ENCODE results near the gene TFPI2. TPM values are rescaled to one million over a fixed set of nuclear protein-coding genes. Genes with fewer than 3 reads are reported as not detected.
A peak's percentile ranks its signal among the peaks of the same experiment; 100 is the strongest.

The TFPI2 gene
- total RNA-seq, 8 experiments from 2014 or later: 0.23 to 4,336 (median 16.4) TPM

DNA sequence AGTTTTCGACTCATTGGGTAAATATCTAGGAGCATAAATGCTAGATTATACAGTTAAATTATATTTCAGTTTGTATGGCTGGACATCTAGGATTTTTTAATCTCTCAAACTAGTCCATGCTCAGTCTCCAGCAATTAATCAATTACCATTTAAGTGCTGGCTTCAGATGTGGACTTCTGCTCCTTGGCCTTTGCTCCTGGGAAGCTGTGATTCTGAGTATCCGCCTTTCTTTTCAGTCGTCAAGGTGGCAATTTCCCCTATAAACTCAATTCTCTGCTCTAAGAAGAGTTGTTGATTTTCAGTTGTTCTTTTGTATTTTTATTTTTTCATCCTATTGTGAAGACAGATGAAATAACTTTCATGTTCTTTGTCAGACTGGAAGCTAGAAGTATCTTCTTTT lies 23.7 kb downstream of the TFPI2 start:
- H3K4me1 ChIP-seq (replicated peaks in 1 of 2): no peaks in the 10 kb centered on the region
- ATAC-seq (replicated peaks in 6 of 8): no peak
- 59 to 100% (median 80%) methylated on average over 2 to 3 of the region's 3 CpGs for WGBS, 10 experiments
- no peak overlapping the region for H3K27ac ChIP-seq
- in situ Hi-C loops (cut with MboI; ENCODE audit: low pct_unique_long_range_greater_than_20kb in 2 of 9, low sequenced_read_pairs in 9 of 9, unreplicated experiment in 9 of 9): no loop called here
- H3K4me3 ChIP-seq: no peak overlapping the region

DNA sequence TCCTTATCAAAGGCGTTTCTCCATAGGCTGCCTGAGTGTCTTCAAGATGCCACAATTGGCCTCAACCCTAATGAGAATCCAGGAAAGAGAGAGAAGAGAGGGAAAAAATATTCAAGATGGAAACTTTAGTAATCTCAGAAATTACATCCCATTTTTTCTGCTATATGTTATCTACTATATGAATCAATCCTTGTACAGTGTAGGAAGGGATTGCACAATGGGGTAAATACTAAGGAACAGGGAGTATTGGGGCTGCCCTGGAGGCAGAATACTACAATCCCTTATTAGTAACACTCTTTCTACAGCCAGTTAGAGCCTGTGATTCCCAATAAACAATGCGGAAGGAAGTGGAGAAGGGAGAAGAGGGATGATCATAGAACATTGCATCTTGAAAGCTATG lies 27.9 kb downstream of the TFPI2 start:
- in situ Hi-C loops (cut with MboI; ENCODE audit: low pct_unique_long_range_greater_than_20kb in 2 of 9, low sequenced_read_pairs in 9 of 9, unreplicated experiment in 9 of 9): no loop called here
- 43 to 100% (median 100%) methylated on average over 1 to 2 of the region's 2 CpGs; no CpG with 5 or more reads in 1 of the 10 experiments for WGBS, 10 experiments
- H3K4me3 ChIP-seq: no peak overlapping the region
- no peak for ATAC-seq (replicated peaks in 6 of 8)
- H3K4me1 ChIP-seq (replicated peaks in 1 of 2): no peaks in the 10 kb centered on the region
- no peak overlapping the region for H3K27ac ChIP-seq

DNA sequence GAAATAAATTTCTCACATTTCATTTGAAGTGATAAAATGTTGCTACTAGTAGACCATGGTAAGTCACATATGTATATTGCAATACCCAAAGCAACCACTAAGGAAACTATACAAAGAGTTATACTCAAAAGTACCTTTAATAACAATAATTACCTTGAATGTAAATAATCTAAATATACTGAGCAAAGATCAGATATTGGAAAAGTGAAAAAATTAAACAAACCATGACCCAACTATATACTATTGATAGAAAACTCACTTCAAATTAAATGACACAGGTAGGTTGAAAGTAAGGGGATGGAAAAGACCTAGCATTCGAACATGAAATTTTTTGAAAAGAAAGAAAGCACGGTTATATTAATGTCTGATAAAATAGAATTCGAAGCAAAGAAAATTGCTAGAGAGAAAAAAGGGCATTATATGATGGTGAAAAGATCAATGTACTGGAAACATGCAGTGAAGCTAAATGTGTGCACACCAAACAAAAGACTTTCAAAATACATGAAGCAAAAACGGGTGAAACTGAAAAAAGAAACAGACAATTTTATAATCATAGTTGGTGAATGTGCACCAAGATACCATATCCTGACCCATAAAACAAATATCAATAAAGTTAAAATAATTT lies 29.1 kb downstream of the TFPI2 start:
- no peak for ATAC-seq (replicated peaks in 6 of 8)
- in situ Hi-C loops (cut with MboI; ENCODE audit: low pct_unique_long_range_greater_than_20kb in 2 of 9, low sequenced_read_pairs in 9 of 9, unreplicated experiment in 9 of 9): no loop called here
- Histone ChIP-seq H3K27ac (no peak overlapping the region), H3K4me3 (no peak overlapping the region), H3K4me1 (replicated peaks in 1 of 2) (no peaks in the 10 kb centered on the region)
- 43 to 90% (median 76%) methylated on average over 3 to 4 of the region's 4 CpGs for WGBS, 10 experiments

DNA sequence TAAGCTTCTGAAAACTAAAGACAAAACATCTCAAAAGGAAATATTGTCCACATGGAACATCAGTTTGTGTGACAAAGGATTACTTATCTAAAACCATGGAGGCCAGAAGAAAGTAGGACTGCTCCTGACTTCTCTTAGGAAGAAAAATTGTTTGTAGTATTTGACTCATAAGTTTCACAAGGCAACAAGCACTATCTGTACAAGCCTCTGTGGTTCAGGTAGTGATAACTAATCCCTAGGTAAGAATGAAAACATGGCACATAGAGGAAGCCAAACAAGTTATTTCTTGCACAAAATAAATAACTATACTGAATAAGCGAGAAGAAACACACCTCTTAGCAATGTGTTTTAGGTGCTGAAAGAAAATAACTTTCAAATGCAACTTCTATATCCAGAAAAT lies 30.3 kb downstream of the TFPI2 start:
- in situ Hi-C loops (cut with MboI; ENCODE audit: low pct_unique_long_range_greater_than_20kb in 2 of 9, low sequenced_read_pairs in 9 of 9, unreplicated experiment in 9 of 9): no loop called here
- ATAC-seq (replicated peaks in 6 of 8): no peak
- H3K4me1 ChIP-seq (replicated peaks in 1 of 2): no peaks in the 10 kb centered on the region
- 71 to 100% (median 91%) methylated on average over 1 of the region's 1 CpG; no CpG with 5 or more reads in 2 of the 10 experiments for WGBS, 10 experiments
- no peak overlapping the region for H3K27ac ChIP-seq
- no peak overlapping the region for H3K4me3 ChIP-seq

DNA sequence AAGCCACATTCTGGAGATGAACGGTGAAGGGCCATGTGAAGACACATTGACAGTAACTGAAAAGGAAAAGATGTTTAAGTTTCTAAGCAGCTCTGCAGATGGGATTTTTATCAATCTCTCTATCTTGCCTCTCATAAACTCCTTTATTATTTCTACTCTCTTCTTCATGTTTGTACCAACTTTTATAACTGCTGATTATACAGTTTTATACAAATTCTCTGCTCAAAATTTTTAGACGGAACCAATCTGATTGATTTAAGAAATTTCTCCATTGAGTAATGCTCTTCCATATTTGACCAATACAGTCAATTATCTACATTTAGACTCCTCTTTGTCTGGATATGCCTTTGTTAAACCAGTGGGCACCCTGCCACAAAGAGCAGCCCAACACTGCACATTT lies 31.7 kb downstream of the TFPI2 start:
- no peaks in the 10 kb centered on the region for H3K4me1 ChIP-seq (replicated peaks in 1 of 2)
- WGBS, 10 experiments: 76 to 100% (median 92%) methylated on average over 1 to 2 of the region's 2 CpGs; no CpG with 5 or more reads in 1 of the 10 experiments
- no peak overlapping the region for H3K27ac ChIP-seq
- H3K4me3 ChIP-seq: no peak overlapping the region
- no peak for ATAC-seq (replicated peaks in 6 of 8)
- in situ Hi-C loops (cut with MboI; ENCODE audit: low pct_unique_long_range_greater_than_20kb in 2 of 9, low sequenced_read_pairs in 9 of 9, unreplicated experiment in 9 of 9): no loop called here

DNA sequence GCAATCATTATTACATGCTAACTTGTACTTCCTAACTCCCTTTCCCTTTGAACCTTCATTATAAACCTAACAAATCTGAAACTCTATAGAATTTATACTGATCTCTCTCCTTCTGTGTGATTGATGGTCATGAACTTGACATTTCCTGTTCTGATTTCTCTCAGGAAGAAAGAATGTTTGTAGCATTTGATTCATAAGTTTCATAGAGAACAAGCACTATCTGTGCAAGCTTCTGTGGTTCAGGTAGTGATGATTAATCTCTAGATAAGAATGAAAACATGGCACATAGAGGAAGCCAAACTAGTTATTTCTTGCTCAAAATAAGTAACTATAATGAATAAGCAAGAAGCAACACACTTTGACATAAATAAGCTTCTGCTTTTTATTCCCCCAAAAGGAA lies 34.2 kb downstream of the TFPI2 start:
- ATAC-seq (replicated peaks in 6 of 8): no peak
- in situ Hi-C loops (cut with MboI; ENCODE audit: low pct_unique_long_range_greater_than_20kb in 2 of 9, low sequenced_read_pairs in 9 of 9, unreplicated experiment in 9 of 9): no loop called here
- H3K27ac ChIP-seq: no peak overlapping the region
- H3K4me1 ChIP-seq (replicated peaks in 1 of 2): no peaks in the 10 kb centered on the region
- H3K4me3 ChIP-seq: no peak overlapping the region

DNA sequence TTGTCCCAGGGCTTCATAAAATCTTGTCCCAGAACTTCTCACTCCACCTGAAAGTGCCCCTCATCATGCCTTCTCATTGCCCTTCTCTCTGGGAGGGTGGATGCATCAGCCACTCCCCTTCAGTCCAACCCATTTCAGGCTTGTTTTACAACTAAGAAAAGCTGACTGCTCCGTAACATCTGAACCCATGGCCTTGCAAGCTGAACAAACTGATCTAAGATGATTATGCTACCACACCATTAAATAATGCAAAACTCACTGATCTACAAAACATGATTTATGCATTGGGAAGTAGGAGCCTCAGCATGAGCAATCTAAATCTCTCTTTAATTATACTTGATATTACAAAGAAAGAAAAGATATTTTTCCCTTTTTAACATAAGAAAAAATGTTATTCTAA lies 34.8 kb downstream of the TFPI2 start:
- 0 to 100% (median 71%) methylated on average over 1 of the region's 1 CpG; no CpG with 5 or more reads in 4 of the 10 experiments for WGBS, 10 experiments
- no peak overlapping the region for H3K4me3 ChIP-seq
- in situ Hi-C loops (cut with MboI; ENCODE audit: low pct_unique_long_range_greater_than_20kb in 2 of 9, low sequenced_read_pairs in 9 of 9, unreplicated experiment in 9 of 9): no loop called here
- ATAC-seq (replicated peaks in 6 of 8): peak in 3 of 8 experiments; percentile 43 to 61 (median 55)
- H3K4me1 ChIP-seq (replicated peaks in 1 of 2): no peaks in the 10 kb centered on the region
- H3K27ac ChIP-seq: no peak overlapping the region

DNA sequence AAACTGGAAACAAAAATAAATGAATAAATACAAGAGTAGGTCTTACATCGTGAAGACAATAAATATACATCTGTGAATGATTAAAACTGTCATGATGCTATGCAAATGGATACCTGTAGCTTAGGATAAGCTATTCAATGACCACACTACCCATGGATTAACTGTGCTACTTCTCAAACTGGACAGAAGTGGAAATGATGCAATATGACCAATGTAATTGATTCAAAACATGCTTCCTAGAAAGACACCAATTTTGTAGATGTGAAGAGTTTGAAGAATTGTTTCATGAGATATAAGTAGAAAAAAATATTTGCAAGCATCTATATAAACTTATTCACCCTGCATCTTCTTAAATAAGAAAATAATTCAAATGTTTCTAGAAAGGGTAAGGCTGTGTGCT lies 36.1 kb downstream of the TFPI2 start:
- WGBS, 10 experiments: 20 to 100% (median 89%) methylated on average over 1 of the region's 1 CpG; no CpG with 5 or more reads in 2 of the 10 experiments
- in situ Hi-C loops (cut with MboI; ENCODE audit: low pct_unique_long_range_greater_than_20kb in 2 of 9, low sequenced_read_pairs in 9 of 9, unreplicated experiment in 9 of 9): no loop called here
- no peak for ATAC-seq (replicated peaks in 6 of 8)

DNA sequence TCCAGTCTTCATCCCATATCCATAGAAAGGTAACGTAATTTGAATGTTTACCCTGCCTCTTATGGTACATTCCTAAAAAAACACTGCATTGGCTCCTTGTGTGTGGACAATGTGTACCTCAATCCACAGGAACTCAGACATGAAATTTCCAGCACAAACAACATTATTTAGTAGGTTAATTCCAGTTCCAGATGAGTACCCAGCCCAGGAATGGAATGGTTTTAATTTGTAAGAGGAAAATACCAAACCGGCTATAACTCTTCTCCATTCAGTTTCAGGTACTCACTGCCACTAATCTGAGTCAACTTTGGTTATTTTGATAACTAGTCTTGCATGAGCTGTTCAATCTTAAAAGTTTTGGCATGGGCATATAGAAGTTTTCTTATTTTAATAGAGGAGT lies 39.0 kb downstream of the TFPI2 start:
- Histone ChIP-seq H3K27ac (no peak overlapping the region), H3K4me3 (no peak overlapping the region), H3K4me1 (replicated peaks in 1 of 2) (no peaks in the 10 kb centered on the region)
- in situ Hi-C loops (cut with MboI; ENCODE audit: low pct_unique_long_range_greater_than_20kb in 2 of 9, low sequenced_read_pairs in 9 of 9, unreplicated experiment in 9 of 9): no loop called here
- ATAC-seq (replicated peaks in 6 of 8): no peak
- WGBS, 10 experiments: 71 to 100% (median 90%) methylated on average over 1 to 2 of the region's 2 CpGs; no CpG with 5 or more reads in 1 of the 10 experiments

More for the DNA sequence above, 36.1 kb downstream of the TFPI2 start:
- Histone ChIP-seq H3K4me1 (replicated peaks in 1 of 2) (no peaks in the 10 kb centered on the region), H3K4me3 (no peak overlapping the region), H3K27ac (no peak overlapping the region)

DNA sequence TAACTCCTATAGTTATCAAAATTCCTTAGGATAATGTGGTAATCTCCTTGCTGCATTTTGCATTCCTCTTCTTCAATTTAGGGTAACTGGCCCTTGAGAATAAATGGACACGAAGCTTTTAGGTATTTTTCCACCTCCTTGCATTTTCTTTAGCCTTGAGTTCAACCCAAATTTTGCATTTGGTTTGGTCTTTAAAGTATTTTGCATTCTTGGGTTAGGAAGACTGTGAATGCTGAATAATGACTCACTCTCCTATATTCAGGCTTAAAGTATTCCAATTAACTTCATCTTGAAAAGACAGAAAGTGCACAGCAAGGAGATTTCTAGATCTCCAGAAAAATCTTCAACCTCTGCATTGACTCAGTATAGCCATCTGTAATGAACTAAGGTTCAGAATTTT lies 47.3 kb downstream of the TFPI2 start:
- in situ Hi-C loops (cut with MboI; ENCODE audit: low pct_unique_long_range_greater_than_20kb in 2 of 9, low sequenced_read_pairs in 9 of 9, unreplicated experiment in 9 of 9): no loop called here
- WGBS, 10 experiments: 0 to 83% (median 32%) methylated on average over 1 of the region's 1 CpG; no CpG with 5 or more reads in 1 of the 10 experiments

DNA sequence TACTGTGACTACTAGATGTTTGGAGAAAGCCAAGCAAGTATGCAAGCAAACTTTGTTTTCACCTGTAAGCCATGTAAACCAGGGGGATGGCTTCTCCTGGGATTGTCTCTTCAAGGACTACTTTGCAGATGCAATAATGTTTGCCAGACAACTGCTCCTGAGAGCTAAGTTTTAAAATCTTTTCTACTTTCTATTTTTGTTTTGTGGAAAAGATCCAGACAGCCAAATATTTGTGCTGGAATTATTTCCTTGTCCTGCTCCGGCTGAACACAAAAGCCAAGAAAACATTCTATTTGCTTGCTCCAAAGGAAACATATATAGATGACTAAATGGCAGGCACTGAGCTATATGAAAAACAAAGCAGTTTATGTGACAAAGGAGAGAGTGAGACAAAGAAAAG lies 51.6 kb downstream of the TFPI2 start:
- in situ Hi-C loops (cut with MboI; ENCODE audit: low pct_unique_long_range_greater_than_20kb in 2 of 9, low sequenced_read_pairs in 9 of 9, unreplicated experiment in 9 of 9): no loop called here
- no peaks in the 10 kb centered on the region for H3K4me1 ChIP-seq (replicated peaks in 1 of 2)
- H3K27ac ChIP-seq: no peak overlapping the region
- WGBS, 10 experiments: 20 to 100% (median 71%) methylated on average over 1 of the region's 1 CpG; no CpG with 5 or more reads in 1 of the 10 experiments
- ATAC-seq (replicated peaks in 6 of 8): no peak
- H3K4me3 ChIP-seq: no peak overlapping the region

More for the DNA sequence above, 47.3 kb downstream of the TFPI2 start:
- no peak overlapping the region for H3K4me3 ChIP-seq
- ATAC-seq (replicated peaks in 6 of 8): peak in 3 of 8 experiments; percentile 85 to 92 (median 91)
- no peak overlapping the region for H3K27ac ChIP-seq
- H3K4me1 ChIP-seq (replicated peaks in 1 of 2): no peaks in the 10 kb centered on the region

DNA sequence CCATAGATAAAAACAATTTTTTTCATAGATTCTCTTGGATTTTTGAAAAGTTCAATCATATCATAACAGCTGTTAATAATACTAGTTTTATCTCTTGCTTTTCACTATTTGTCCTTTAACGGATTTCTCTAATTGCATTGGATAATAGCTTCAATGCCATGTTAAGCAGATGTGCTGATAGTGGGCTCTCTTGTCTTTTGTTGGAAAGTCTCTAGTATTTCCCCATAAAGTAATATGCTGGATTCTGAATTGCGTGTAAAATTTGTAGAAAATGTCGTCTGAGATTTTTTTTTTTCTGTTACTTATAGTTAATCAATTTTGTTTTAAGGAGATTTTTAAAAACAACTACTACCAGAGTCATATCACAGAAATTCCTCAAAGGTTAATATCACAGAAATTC lies 53.3 kb downstream of the TFPI2 start:
- Histone ChIP-seq H3K4me1 (replicated peaks in 1 of 2) (no peaks in the 10 kb centered on the region), H3K4me3 (no peak overlapping the region), H3K27ac (no peak overlapping the region)
- 74 to 100% (median 90%) methylated on average over 1 to 3 of the region's 3 CpGs for WGBS, 10 experiments
- no peak for ATAC-seq (replicated peaks in 6 of 8)
- in situ Hi-C loops (cut with MboI; ENCODE audit: low pct_unique_long_range_greater_than_20kb in 2 of 9, low sequenced_read_pairs in 9 of 9, unreplicated experiment in 9 of 9): no loop called here

DNA sequence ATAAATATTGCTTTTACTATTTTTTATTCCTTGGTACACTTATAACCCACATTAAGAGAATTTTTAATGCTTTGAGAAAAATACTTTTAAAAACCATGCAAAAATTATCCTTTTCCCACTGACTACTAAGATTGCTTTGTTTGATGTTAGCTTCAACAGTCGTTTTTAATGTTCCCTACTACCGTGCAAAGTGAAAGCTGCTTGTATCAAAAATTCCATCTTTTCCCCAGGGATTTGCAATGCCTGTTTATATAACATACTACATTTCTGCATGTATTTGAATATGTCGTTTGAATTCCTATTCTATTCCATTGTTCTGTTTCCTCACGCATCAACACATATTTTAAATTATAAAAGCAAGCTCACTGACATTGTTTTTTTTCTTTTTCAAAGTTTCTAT lies 54.4 kb downstream of the TFPI2 start:
- Histone ChIP-seq H3K27ac (no peak overlapping the region), H3K4me3 (no peak overlapping the region), H3K4me1 (replicated peaks in 1 of 2) (no peaks in the 10 kb centered on the region)
- ATAC-seq (replicated peaks in 6 of 8): peak in 3 of 8 experiments; percentile 42 to 94 (median 72)
- WGBS, 10 experiments: 0 to 62% (median 34%) methylated on average over 4 of the region's 4 CpGs
- in situ Hi-C loops (cut with MboI; ENCODE audit: low pct_unique_long_range_greater_than_20kb in 2 of 9, low sequenced_read_pairs in 9 of 9, unreplicated experiment in 9 of 9): no loop called here

DNA sequence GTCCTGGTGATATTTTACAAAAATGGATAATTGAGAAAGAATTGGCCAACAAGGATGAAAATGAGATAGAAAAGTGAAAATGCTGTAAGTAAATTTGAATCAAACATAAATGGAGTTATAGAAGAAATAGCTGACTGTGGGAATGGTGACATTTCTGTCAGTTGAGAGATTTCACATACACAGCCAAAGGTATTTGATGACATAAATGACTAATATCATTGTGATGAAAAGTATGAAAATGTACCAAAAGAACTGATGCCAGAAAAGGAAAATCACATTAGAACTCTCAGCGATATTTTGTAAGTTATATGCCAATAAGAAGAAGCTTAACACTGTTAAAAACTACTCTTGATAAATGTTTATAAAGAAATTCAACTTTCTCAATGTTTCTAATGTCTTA lies 54.9 kb downstream of the TFPI2 start:
- Histone ChIP-seq H3K27ac (no peak overlapping the region), H3K4me1 (replicated peaks in 1 of 2) (no peaks in the 10 kb centered on the region), H3K4me3 (no peak overlapping the region)
- in situ Hi-C loops (cut with MboI; ENCODE audit: low pct_unique_long_range_greater_than_20kb in 2 of 9, low sequenced_read_pairs in 9 of 9, unreplicated experiment in 9 of 9): no loop called here
- 7 to 100% (median 78%) methylated on average over 1 of the region's 1 CpG; no CpG with 5 or more reads in 1 of the 10 experiments for WGBS, 10 experiments
- ATAC-seq (replicated peaks in 6 of 8): no peak

Measured in motor neuron (in vitro differentiated cells).